Dendritic cell treated with granulocyte-macrophage colony-stimulating factor and Interleukin-4, amounts not matched to agents 40 ng/mL and 50 ng/mL, for 4 days (primary cell): ENCODE data around the gene MRGPRX1.
"Not testable (repeated sequence)": the region's sequence is repeated elsewhere in the genome, so short reads cannot be mapped to it uniquely, and the experiment has no call there.

Source experiments
- H3K27ac Mint-ChIP-seq: one replicate; pipeline ENCODE4 v1.8.0; 2022; ENCODE audit warnings: mild to moderate bottlenecking, mixed read lengths
- H3K27me3 Mint-ChIP-seq: one replicate; pipeline ENCODE4 v1.8.0; 2022; ENCODE audit warnings: mild to moderate bottlenecking, mixed read lengths
- H3K36me3 Mint-ChIP-seq: one replicate; pipeline ENCODE4 v1.8.0; 2022; ENCODE audit warnings: low read depth, mixed read lengths
- H3K4me1 Mint-ChIP-seq: one replicate; pipeline ENCODE4 v1.8.0; 2022; ENCODE audit warnings: low read depth, mixed read lengths
- H3K4me3 Mint-ChIP-seq: one replicate; pipeline ENCODE4 v1.8.0; 2022; ENCODE audit warnings: mild to moderate bottlenecking, moderate library complexity, mixed read lengths
- H3K9me3 Mint-ChIP-seq: one replicate; pipeline ENCODE4 v1.8.0; 2022; ENCODE audit warnings: mixed read lengths
- intact Hi-C: fragments of 100-400 bp; cut with micrococcal nuclease; formaldehyde crosslinking; loops from one replicate; pipeline ENCODE4 v1.15.0; 2022

The MRGPRX1 gene

GRCh38 chr11:18912883-18913282 is 26.3 kb downstream of the MRGPRX1 start:
- Mint-ChIP-seq H3K27ac (no peak overlapping the region), H3K4me3 (no peak overlapping the region), H3K4me1 (no peaks in the 10 kb centered on the region), H3K36me3 (no peaks in the 10 kb centered on the region), H3K9me3 (no peaks in the 10 kb centered on the region), H3K27me3 (no peaks in the 10 kb centered on the region)
- intact Hi-C loops, result no loop called here

GRCh38 chr11:18907391-18907790 is 31.8 kb downstream of the MRGPRX1 start:
- no peaks in the 10 kb centered on the region for H3K9me3 Mint-ChIP-seq
- intact Hi-C loops, result no loop called here
- H3K4me3 Mint-ChIP-seq, result no peak overlapping the region
- no peaks in the 10 kb centered on the region for H3K36me3 Mint-ChIP-seq
- H3K27me3 Mint-ChIP-seq, result peaks cover 2% of the 10 kb centered on the region
- no peaks in the 10 kb centered on the region for H3K4me1 Mint-ChIP-seq
- no peak overlapping the region for H3K27ac Mint-ChIP-seq

DNA sequence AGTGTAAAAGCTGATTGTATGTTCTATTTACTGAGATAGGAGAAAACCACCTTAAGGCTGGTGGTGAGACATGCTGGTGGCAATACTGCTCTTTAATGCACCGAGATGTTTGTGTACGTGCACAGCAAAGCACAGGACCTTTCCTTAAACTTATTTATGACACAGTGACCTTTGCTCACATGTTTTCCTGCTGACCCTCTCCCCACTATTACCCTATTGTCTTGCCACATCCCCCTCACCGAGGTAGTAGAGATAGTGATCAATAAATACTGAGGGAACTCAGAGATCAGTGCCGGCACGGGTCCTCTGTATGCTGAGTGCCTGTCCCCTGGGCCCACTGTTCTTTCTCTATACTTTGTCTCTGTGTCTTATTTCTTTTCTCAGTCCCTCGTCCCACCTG is 38.6 kb downstream of the MRGPRX1 start:
- H3K27ac Mint-ChIP-seq, H3K4me3 Mint-ChIP-seq, H3K36me3 Mint-ChIP-seq, H3K4me1 Mint-ChIP-seq, H3K9me3 Mint-ChIP-seq, intact Hi-C loops: not testable (repeated sequence)
- H3K27me3 Mint-ChIP-seq, result peaks cover 13% of the 10 kb centered on the region

- peaks cover 13% of the 10 kb centered on the region for H3K27me3 Mint-ChIP-seq
- H3K4me1 Mint-ChIP-seq, H3K4me3 Mint-ChIP-seq, H3K27ac Mint-ChIP-seq, intact Hi-C loops, H3K9me3 Mint-ChIP-seq, H3K36me3 Mint-ChIP-seq: not testable (repeated sequence)
Observed at GRCh38 chr11:18900151-18900611, 39.0 kb downstream of the MRGPRX1 start.

DNA sequence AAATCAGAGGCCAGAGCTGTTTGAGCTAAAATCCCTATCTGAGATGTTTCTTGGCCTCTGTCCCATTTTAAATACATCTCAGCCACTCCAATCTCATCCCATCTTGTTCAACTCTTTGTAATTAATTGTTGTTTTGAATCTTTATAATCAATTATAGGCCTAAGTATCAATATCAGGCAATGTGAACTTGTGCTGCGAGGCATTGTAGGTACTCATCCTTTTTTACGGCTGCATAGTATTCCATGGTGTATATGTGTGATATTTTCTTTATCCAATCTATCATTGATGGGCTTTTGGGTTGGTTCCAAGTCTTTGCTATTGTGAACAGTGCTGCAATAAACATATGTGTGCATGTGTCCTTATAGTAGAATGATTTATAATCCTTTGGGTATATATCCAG is 47.5 kb downstream of the MRGPRX1 start:
- intact Hi-C loops, H3K36me3 Mint-ChIP-seq, H3K4me3 Mint-ChIP-seq, H3K4me1 Mint-ChIP-seq, H3K27ac Mint-ChIP-seq, H3K27me3 Mint-ChIP-seq: not testable (repeated sequence)
- peaks cover 14% of the 10 kb centered on the region for H3K9me3 Mint-ChIP-seq

- Mint-ChIP-seq H3K4me3 (no peak overlapping the region), H3K9me3 (peaks cover 14% of the 10 kb centered on the region), H3K36me3 (no peaks in the 10 kb centered on the region), H3K27ac (no peak overlapping the region), H3K4me1 (no peaks in the 10 kb centered on the region), H3K27me3 (no peaks in the 10 kb centered on the region)
- intact Hi-C loops, result no loop called here
Observed at GRCh38 chr11:18890615-18891014, 48.6 kb downstream of the MRGPRX1 start.
